HepG2 (cell line): ENCODE results near the gene SLC15A3.

Experiments
- ATF7 ChIP-seq, 2 experiments: fragments of 450-650 bp in 1 of 2; sonication (generic) in 1 of 2; formaldehyde crosslinking in 1 of 2; IDR thresholded peaks; 2 replicates each; pipeline versions ENCODE4 v1.4.0 to v1.6.1; 2016 to 2020; ENCODE audit warnings: antibody characterized with exemption in 1 of 2, mild to moderate bottlenecking in 1 of 2, missing genetic modification reagents in 1 of 2
- MAFK ChIP-seq, 2 experiments: IDR thresholded peaks in 1 of 2; conservative IDR thresholded peaks in 1 of 2; 2 replicates each; pipeline ENCODE4 v1.6.1; 2011; ENCODE audit warnings: improper control_type of control experiment in 2 of 2, low read length in 2 of 2
- MEIS1 ChIP-seq: sonication (generic); formaldehyde crosslinking; IDR thresholded peaks from 2 replicates; pipeline ENCODE4 v1.9.0; 2021; ENCODE audit warnings: mild to moderate bottlenecking, missing genetic modification reagents, moderate library complexity, borderline replicate concordance
- MYC ChIP-seq: sonication (generic); formaldehyde crosslinking; IDR thresholded peaks from 2 replicates; pipeline ENCODE4 v1.9.0; 2021; ENCODE audit warnings: missing genetic modification reagents, borderline replicate concordance
- NR2C2 ChIP-seq: sonication (generic); formaldehyde crosslinking; IDR thresholded peaks from 2 replicates; pipeline ENCODE4 v1.4.0; 2020; ENCODE audit warnings: missing genetic modification reagents, mild to moderate bottlenecking, moderate library complexity, borderline replicate concordance
- ZSCAN30 ChIP-seq: sonication (generic); formaldehyde crosslinking; IDR thresholded peaks from 2 replicates; pipeline ENCODE4 v1.5.0; 2020; ENCODE audit warnings: mild to moderate bottlenecking, missing genetic modification reagents
- TF ChIP-seq, protein P1 (sequence below): sonication (generic); formaldehyde crosslinking; IDR thresholded peaks from 2 replicates; pipeline ENCODE4 v1.5.0; 2020; ENCODE audit warnings: mild to moderate bottlenecking, missing genetic modification reagents, moderate library complexity
- TF ChIP-seq, protein P2 (sequence below): sonication (generic); formaldehyde crosslinking; IDR thresholded peaks from 2 replicates; pipeline ENCODE4 v1.8.0; 2022; ENCODE audit warnings: missing genetic modification reagents, mild to moderate bottlenecking, borderline replicate concordance

DNA sequence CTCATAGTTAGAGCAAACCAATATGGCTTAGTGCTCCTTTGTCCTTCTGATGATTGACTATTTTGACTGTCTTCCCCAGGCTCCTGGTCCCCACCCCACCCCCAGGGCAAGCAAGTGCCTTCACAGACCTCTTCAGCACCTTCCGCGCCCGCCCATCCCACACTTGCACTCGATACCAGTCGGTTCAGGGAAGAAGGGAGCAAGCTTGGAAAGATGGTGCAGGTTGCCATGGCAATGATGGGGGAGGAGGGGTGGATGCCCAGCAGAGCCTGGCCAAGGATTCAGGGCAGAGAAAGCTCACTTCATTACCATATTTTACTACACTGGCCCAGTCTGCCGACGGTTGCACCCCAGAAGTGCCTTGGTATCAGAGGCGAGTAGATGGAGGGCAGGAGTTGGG is 25.5 kb downstream of the SLC15A3 start:
- TF ChIP-seq, protein P1, sequence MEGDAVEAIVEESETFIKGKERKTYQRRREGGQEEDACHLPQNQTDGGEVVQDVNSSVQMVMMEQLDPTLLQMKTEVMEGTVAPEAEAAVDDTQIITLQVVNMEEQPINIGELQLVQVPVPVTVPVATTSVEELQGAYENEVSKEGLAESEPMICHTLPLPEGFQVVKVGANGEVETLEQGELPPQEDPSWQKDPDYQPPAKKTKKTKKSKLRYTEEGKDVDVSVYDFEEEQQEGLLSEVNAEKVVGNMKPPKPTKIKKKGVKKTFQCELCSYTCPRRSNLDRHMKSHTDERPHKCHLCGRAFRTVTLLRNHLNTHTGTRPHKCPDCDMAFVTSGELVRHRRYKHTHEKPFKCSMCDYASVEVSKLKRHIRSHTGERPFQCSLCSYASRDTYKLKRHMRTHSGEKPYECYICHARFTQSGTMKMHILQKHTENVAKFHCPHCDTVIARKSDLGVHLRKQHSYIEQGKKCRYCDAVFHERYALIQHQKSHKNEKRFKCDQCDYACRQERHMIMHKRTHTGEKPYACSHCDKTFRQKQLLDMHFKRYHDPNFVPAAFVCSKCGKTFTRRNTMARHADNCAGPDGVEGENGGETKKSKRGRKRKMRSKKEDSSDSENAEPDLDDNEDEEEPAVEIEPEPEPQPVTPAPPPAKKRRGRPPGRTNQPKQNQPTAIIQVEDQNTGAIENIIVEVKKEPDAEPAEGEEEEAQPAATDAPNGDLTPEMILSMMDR (CRISPR knock-in tag), result no peak
- TF ChIP-seq ATF7 (IDR thresholded peaks at IDR 0.05) (no peak), ATF7 (CRISPR knock-in tag; IDR thresholded peaks at IDR 0.05) (no peak), MEIS1 (CRISPR knock-in tag) (no peak), ZSCAN30 (CRISPR knock-in tag) (no peak), MAFK (conservative IDR thresholded peaks at IDR 0.05 in 1 of 2, IDR thresholded peaks at IDR 0.05 in 1 of 2; ENCODE audit: low read length in 2 of 2) (no peak), NR2C2 (CRISPR knock-in tag) (no peak), MYC (no peak)
- TF ChIP-seq, protein P2, sequence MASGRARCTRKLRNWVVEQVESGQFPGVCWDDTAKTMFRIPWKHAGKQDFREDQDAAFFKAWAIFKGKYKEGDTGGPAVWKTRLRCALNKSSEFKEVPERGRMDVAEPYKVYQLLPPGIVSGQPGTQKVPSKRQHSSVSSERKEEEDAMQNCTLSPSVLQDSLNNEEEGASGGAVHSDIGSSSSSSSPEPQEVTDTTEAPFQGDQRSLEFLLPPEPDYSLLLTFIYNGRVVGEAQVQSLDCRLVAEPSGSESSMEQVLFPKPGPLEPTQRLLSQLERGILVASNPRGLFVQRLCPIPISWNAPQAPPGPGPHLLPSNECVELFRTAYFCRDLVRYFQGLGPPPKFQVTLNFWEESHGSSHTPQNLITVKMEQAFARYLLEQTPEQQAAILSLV (CRISPR knock-in tag), result no peak
